ENCODE data around the gene RNF144A.

Gene RNF144A

GRCh38 chr2:7071916-7072556 is 154.8 kb downstream of the RNF144A start:
- no peaks in the 10 kb centered on the region for H3K9me3 ChIP-seq (ENCODE audit: control insufficient read depth, low read length)
- no peaks in the 10 kb centered on the region for H3K4me1 ChIP-seq (ENCODE audit: control insufficient read depth, insufficient read depth, low read length)
- H3K4me3 ChIP-seq (ENCODE audit: insufficient read depth, low read depth, low read length), result no peak overlapping the region
- WGBS, 2 experiments, result 88 to 92% methylated on average over 3 of the region's 3 CpGs
- H3K27me3 ChIP-seq (ENCODE audit: control insufficient read depth, insufficient read depth, low read length, poor library complexity, severe bottlenecking), result no peaks in the 10 kb centered on the region
- H3K27ac ChIP-seq (ENCODE audit: insufficient read depth, low read depth, low read length, poor library complexity, severe bottlenecking), result no peak overlapping the region
- H3K36me3 ChIP-seq (ENCODE audit: control insufficient read depth, insufficient read depth, low read length), result no peaks in the 10 kb centered on the region

DNA sequence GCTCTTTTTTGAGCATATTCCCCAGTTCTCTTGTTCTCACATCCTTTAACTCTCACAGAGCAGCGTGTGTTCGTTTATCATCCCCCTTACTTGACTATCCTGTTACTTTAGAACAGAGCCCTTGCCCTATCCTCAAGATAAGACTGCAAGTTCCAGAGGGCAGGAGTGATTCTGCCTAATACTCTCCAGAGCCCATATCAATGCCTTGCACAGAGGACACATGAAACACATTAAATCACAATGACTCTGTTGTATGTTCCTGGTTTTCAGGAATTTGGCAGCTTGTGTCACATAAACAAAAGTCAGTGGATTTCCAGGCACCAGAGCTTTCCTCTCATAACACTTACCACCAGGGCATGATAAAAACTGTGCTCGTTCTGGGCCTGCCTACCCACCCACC is 156.7 kb downstream of the RNF144A start:
- Histone ChIP-seq H3K27ac (ENCODE audit: insufficient read depth, low read depth, low read length, poor library complexity, severe bottlenecking) (no peak overlapping the region), H3K27me3 (ENCODE audit: control insufficient read depth, insufficient read depth, low read length, poor library complexity, severe bottlenecking) (no peaks in the 10 kb centered on the region), H3K9me3 (ENCODE audit: control insufficient read depth, low read length) (no peaks in the 10 kb centered on the region), H3K36me3 (ENCODE audit: control insufficient read depth, insufficient read depth, low read length) (no peaks in the 10 kb centered on the region), H3K4me3 (ENCODE audit: insufficient read depth, low read depth, low read length) (no peak overlapping the region), H3K4me1 (ENCODE audit: control insufficient read depth, insufficient read depth, low read length) (no peaks in the 10 kb centered on the region)
- WGBS, 2 experiments, result 92 to 94% methylated on average over 3 of the region's 3 CpGs

DNA sequence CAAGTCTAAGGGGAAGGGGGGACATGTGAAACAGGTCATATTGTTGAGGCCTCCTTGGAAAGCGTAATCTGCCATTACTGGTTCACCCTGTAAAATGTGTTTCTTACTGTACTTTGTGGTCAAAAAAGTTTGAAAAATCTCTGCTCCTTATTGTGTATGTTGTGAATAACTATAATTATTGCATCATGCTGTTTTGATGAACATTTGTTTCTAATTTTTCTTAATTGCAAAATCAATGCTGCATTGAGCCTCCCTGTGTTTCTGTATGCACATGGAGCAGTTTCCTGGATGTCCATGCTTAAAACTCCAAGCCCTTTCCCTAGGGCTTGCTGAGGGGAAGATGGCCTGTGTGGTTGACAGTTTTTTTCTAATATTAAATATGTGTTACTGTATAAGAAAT is 158.6 kb downstream of the RNF144A start:
- 100% methylated on average over 1 of the region's 1 CpG for WGBS, 2 experiments
- Histone ChIP-seq H3K27ac (ENCODE audit: insufficient read depth, low read depth, low read length, poor library complexity, severe bottlenecking) (no peak overlapping the region), H3K4me3 (ENCODE audit: insufficient read depth, low read depth, low read length) (no peak overlapping the region), H3K27me3 (ENCODE audit: control insufficient read depth, insufficient read depth, low read length, poor library complexity, severe bottlenecking) (no peaks in the 10 kb centered on the region), H3K9me3 (ENCODE audit: control insufficient read depth, low read length) (no peaks in the 10 kb centered on the region), H3K4me1 (ENCODE audit: control insufficient read depth, insufficient read depth, low read length) (no peaks in the 10 kb centered on the region), H3K36me3 (ENCODE audit: control insufficient read depth, insufficient read depth, low read length) (no peaks in the 10 kb centered on the region)

DNA sequence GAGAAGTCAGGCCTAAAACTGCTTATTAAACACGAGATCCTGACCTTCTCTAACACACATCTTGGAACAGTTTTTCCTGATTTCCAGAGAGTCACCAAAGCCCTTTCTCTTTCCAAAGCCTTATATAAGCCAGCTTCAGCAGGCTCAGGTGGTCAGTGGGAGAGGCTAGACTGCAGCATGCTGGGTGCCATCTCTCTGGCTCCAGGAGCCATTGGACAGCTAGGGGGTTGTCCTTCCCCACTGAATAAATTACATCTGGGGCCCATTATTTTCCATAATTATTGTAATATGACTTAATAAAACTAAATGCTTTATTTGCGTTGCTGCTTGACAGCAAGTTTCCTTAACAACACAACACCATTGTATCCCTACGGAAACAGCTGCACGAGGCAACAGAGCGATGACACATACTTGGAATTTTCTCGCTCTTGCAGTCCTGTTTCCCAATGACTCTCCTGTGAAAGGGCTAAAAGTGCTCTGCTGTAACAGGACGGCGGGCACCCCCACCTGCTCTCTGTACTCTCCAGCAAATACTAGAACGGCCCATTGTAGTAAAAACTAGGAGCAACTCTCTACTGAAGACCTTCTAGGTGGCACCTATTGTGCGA is 160.6 kb downstream of the RNF144A start:
- Histone ChIP-seq H3K27me3 (ENCODE audit: control insufficient read depth, insufficient read depth, low read length, poor library complexity, severe bottlenecking) (no peaks in the 10 kb centered on the region), H3K4me1 (ENCODE audit: control insufficient read depth, insufficient read depth, low read length) (no peaks in the 10 kb centered on the region), H3K27ac (ENCODE audit: insufficient read depth, low read depth, low read length, poor library complexity, severe bottlenecking) (no peak overlapping the region), H3K4me3 (ENCODE audit: insufficient read depth, low read depth, low read length) (no peak overlapping the region), H3K9me3 (ENCODE audit: control insufficient read depth, low read length) (no peaks in the 10 kb centered on the region), H3K36me3 (ENCODE audit: control insufficient read depth, insufficient read depth, low read length) (no peaks in the 10 kb centered on the region)
- WGBS, 2 experiments, result 81 to 84% methylated on average over 10 of the region's 10 CpGs

- Histone ChIP-seq H3K36me3 (ENCODE audit: control insufficient read depth, insufficient read depth, low read length) (no peaks in the 10 kb centered on the region), H3K4me1 (ENCODE audit: control insufficient read depth, insufficient read depth, low read length) (no peaks in the 10 kb centered on the region), H3K9me3 (ENCODE audit: control insufficient read depth, low read length) (no peaks in the 10 kb centered on the region), H3K4me3 (ENCODE audit: insufficient read depth, low read depth, low read length) (no peak overlapping the region), H3K27ac (ENCODE audit: insufficient read depth, low read depth, low read length, poor library complexity, severe bottlenecking) (no peak overlapping the region), H3K27me3 (ENCODE audit: control insufficient read depth, insufficient read depth, low read length, poor library complexity, severe bottlenecking) (no peaks in the 10 kb centered on the region)
- 56 to 57% methylated on average over 10 of the region's 10 CpGs for WGBS, 2 experiments
Measured at GRCh38 chr2:7083580-7084509, 166.6 kb downstream of the RNF144A start.

- H3K27ac ChIP-seq (ENCODE audit: insufficient read depth, low read depth, low read length, poor library complexity, severe bottlenecking), result no peak overlapping the region
Measured at GRCh38 chr2:7084601-7085000, 167.4 kb downstream of the RNF144A start.

GRCh38 chr2:7089284-7089683 is 172.1 kb downstream of the RNF144A start:
- Histone ChIP-seq H3K36me3 (ENCODE audit: control insufficient read depth, insufficient read depth, low read length) (no peaks in the 10 kb centered on the region), H3K4me3 (ENCODE audit: insufficient read depth, low read depth, low read length) (no peak overlapping the region), H3K9me3 (ENCODE audit: control insufficient read depth, low read length) (no peaks in the 10 kb centered on the region), H3K4me1 (ENCODE audit: control insufficient read depth, insufficient read depth, low read length) (no peaks in the 10 kb centered on the region), H3K27me3 (ENCODE audit: control insufficient read depth, insufficient read depth, low read length, poor library complexity, severe bottlenecking) (no peaks in the 10 kb centered on the region), H3K27ac (ENCODE audit: insufficient read depth, low read depth, low read length, poor library complexity, severe bottlenecking) (no peak overlapping the region)
- 93% methylated on average over 16 of the region's 16 CpGs for WGBS, 2 experiments

More at GRCh38 chr2:7084601-7085000, 167.4 kb downstream of the RNF144A start:
- no peaks in the 10 kb centered on the region for H3K9me3 ChIP-seq (ENCODE audit: control insufficient read depth, low read length)
- no peak overlapping the region for H3K4me3 ChIP-seq (ENCODE audit: insufficient read depth, low read depth, low read length)
- H3K27me3 ChIP-seq (ENCODE audit: control insufficient read depth, insufficient read depth, low read length, poor library complexity, severe bottlenecking), result no peaks in the 10 kb centered on the region
- H3K36me3 ChIP-seq (ENCODE audit: control insufficient read depth, insufficient read depth, low read length), result no peaks in the 10 kb centered on the region
- H3K4me1 ChIP-seq (ENCODE audit: control insufficient read depth, insufficient read depth, low read length), result no peaks in the 10 kb centered on the region

- no peaks in the 10 kb centered on the region for H3K27me3 ChIP-seq (ENCODE audit: control insufficient read depth, insufficient read depth, low read length, poor library complexity, severe bottlenecking)
- no peaks in the 10 kb centered on the region for H3K36me3 ChIP-seq (ENCODE audit: control insufficient read depth, insufficient read depth, low read length)
- H3K9me3 ChIP-seq (ENCODE audit: control insufficient read depth, low read length), result no peaks in the 10 kb centered on the region
- H3K4me1 ChIP-seq (ENCODE audit: control insufficient read depth, insufficient read depth, low read length), result no peaks in the 10 kb centered on the region
- no peak overlapping the region for H3K27ac ChIP-seq (ENCODE audit: insufficient read depth, low read depth, low read length, poor library complexity, severe bottlenecking)
- H3K4me3 ChIP-seq (ENCODE audit: insufficient read depth, low read depth, low read length), result no peak overlapping the region
- 90 to 92% methylated on average over 26 of the region's 26 CpGs for WGBS, 2 experiments
Measured at GRCh38 chr2:7089898-7090510, 172.8 kb downstream of the RNF144A start.

DNA sequence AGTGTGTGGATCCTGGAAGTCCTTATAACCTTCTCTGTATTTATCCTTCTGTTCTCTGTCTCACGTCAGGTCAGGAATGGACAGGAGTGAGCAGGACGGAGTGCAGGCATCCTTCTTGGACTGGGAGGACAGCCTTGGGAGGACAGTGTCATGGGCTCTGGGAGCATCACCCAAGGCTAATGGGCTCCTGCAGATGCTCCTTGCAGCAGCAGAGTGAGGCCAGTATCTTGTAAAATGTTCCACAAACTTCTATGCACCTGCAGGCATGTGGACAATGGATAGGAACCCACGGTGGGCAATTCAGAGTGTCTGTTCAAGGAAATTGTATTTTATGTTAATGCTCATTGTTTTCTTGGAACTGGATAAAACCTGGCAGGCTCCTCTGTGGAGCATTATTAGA is 176.2 kb downstream of the RNF144A start:
- 90 to 95% methylated on average over 3 of the region's 3 CpGs for WGBS, 2 experiments
- H3K9me3 ChIP-seq (ENCODE audit: control insufficient read depth, low read length), result no peaks in the 10 kb centered on the region
- no peaks in the 10 kb centered on the region for H3K27me3 ChIP-seq (ENCODE audit: control insufficient read depth, insufficient read depth, low read length, poor library complexity, severe bottlenecking)
- no peaks in the 10 kb centered on the region for H3K36me3 ChIP-seq (ENCODE audit: control insufficient read depth, insufficient read depth, low read length)
- no peak overlapping the region for H3K27ac ChIP-seq (ENCODE audit: insufficient read depth, low read depth, low read length, poor library complexity, severe bottlenecking)
- peaks cover 6% of the 10 kb centered on the region for H3K4me1 ChIP-seq (ENCODE audit: control insufficient read depth, insufficient read depth, low read length)
- no peak overlapping the region for H3K4me3 ChIP-seq (ENCODE audit: insufficient read depth, low read depth, low read length)

All from ectodermal cell (in vitro differentiated cells).